SK-N-MC (cell line): ENCODE measurements around the gene SHISA6.
A peak's percentile ranks its signal among the peaks of the same experiment; 100 is the strongest.

Experiments used
- DNase-seq: peaks from one replicate; pipeline ENCODE4 v3.0.0-alpha.2; 2011; ENCODE audit warnings: low read depth, low spot score
- H3K27ac ChIP-seq: fragments of 200-600 bp; sonication (generic); 2 replicates; pipeline ENCODE4 v1.5.1; 2016; ENCODE audit warnings: mixed run types
- H3K36me3 ChIP-seq: fragments of 200-600 bp; sonication (generic); 2 replicates; pipeline ENCODE4 v1.6.1; 2017; ENCODE audit warnings: antibody characterized with exemption, low read length, mixed read lengths; ENCODE audit not compliant: insufficient read depth
- H3K4me3 ChIP-seq: fragments of 200-600 bp; sonication (generic); 2 replicates; pipeline ENCODE4 v1.5.1; 2016
- H3K9ac ChIP-seq: fragments of 200-600 bp; sonication (generic); 2 replicates; pipeline ENCODE4 v1.8.0; 2017; ENCODE audit warnings: mixed run types, mixed read lengths; ENCODE audit not compliant: insufficient read length
- H3K9me3 ChIP-seq: fragments of 200-600 bp; sonication (generic); 2 replicates; pipeline ENCODE4 v1.6.1; 2017; ENCODE audit warnings: low read depth, mild to moderate bottlenecking, antibody characterized with exemption, low read length, moderate library complexity, mixed read lengths
- EZH2 ChIP-seq: fragments of 200-600 bp; sonication (generic); IDR thresholded peaks from one replicate; pipeline ENCODE4 v1.6.1; 2017; ENCODE audit warnings: antibody characterized with exemption
- FOXP2 ChIP-seq: optimal IDR thresholded peaks from 2 replicates; pipeline ENCODE3; 2011; ENCODE audit warnings: mild to moderate bottlenecking, moderate library complexity; ENCODE audit not compliant: insufficient read depth; ENCODE audit errors: extremely low read length, control extremely low read depth
- POLR2AphosphoS5 ChIP-seq: IDR thresholded peaks from 2 replicates; pipeline ENCODE4 v1.6.1; 2012; ENCODE audit warnings: mild to moderate bottlenecking, low read depth, low read length, borderline replicate concordance

The SHISA6 gene

GRCh38 chr17:11319894-11320293 is 78.9 kb downstream of the SHISA6 start:
- DNase-seq = no peak
- Histone ChIP-seq H3K27ac (no peak overlapping the region), H3K9me3 (no peaks in the 10 kb centered on the region), H3K9ac (no peak overlapping the region), H3K4me3 (no peak overlapping the region), H3K36me3 (no peaks in the 10 kb centered on the region)
- no peak for TF ChIP-seq EZH2
- no peak for TF ChIP-seq FOXP2
- TF ChIP-seq POLR2AphosphoS5 = no peak

GRCh38 chr17:11324021-11324420 is 83.0 kb downstream of the SHISA6 start:
- H3K4me3 ChIP-seq = no peak overlapping the region
- no peaks in the 10 kb centered on the region for H3K9me3 ChIP-seq
- TF ChIP-seq EZH2 (no peak), POLR2AphosphoS5 (no peak), FOXP2 (no peak)
- no peak overlapping the region for H3K9ac ChIP-seq
- H3K36me3 ChIP-seq = no peaks in the 10 kb centered on the region
- H3K27ac ChIP-seq = no peak overlapping the region
- DNase-seq = no peak

- TF ChIP-seq FOXP2 (no peak), POLR2AphosphoS5 (no peak), EZH2 (no peak)
- Histone ChIP-seq H3K27ac (no peak overlapping the region), H3K9me3 (no peaks in the 10 kb centered on the region), H3K4me3 (no peak overlapping the region), H3K36me3 (no peaks in the 10 kb centered on the region), H3K9ac (no peak overlapping the region)
- DNase-seq = no peak
These were observed 83.9 kb downstream of the SHISA6 start for GRCh38 chr17:11324846-11325420.

GRCh38 chr17:11326492-11326891 is 85.5 kb downstream of the SHISA6 start:
- Histone ChIP-seq H3K9ac (no peak overlapping the region), H3K36me3 (no peaks in the 10 kb centered on the region), H3K27ac (no peak overlapping the region), H3K4me3 (no peak overlapping the region), H3K9me3 (no peaks in the 10 kb centered on the region)
- DNase-seq = no peak
- TF ChIP-seq FOXP2 (no peak), EZH2 (no peak), POLR2AphosphoS5 (no peak)

GRCh38 chr17:11328770-11329169 is 87.8 kb downstream of the SHISA6 start:
- H3K27ac ChIP-seq = no peak overlapping the region
- H3K4me3 ChIP-seq = no peak overlapping the region
- H3K9me3 ChIP-seq = no peaks in the 10 kb centered on the region
- H3K9ac ChIP-seq = no peak overlapping the region
- TF ChIP-seq EZH2 (no peak), FOXP2 (no peak), POLR2AphosphoS5 (no peak)
- H3K36me3 ChIP-seq = no peaks in the 10 kb centered on the region
- no peak for DNase-seq

- no peaks in the 10 kb centered on the region for H3K9me3 ChIP-seq
- no peak for TF ChIP-seq EZH2
- TF ChIP-seq FOXP2 = no peak
- no peak for TF ChIP-seq POLR2AphosphoS5
- H3K27ac ChIP-seq = no peak overlapping the region
- no peak for DNase-seq
- H3K36me3 ChIP-seq = no peaks in the 10 kb centered on the region
- no peak overlapping the region for H3K9ac ChIP-seq
- H3K4me3 ChIP-seq = no peak overlapping the region
These were observed 89.0 kb downstream of the SHISA6 start for GRCh38 chr17:11330006-11330405.

- H3K9ac ChIP-seq = no peak overlapping the region
- no peak for TF ChIP-seq EZH2
- no peak for TF ChIP-seq FOXP2
- no peak for TF ChIP-seq POLR2AphosphoS5
- H3K27ac ChIP-seq = no peak overlapping the region
- H3K9me3 ChIP-seq = no peaks in the 10 kb centered on the region
- peak overlapping the region; percentile 52 for H3K4me3 ChIP-seq
- H3K36me3 ChIP-seq = no peaks in the 10 kb centered on the region
- DNase-seq = peak; percentile 3
These were observed 89.8 kb downstream of the SHISA6 start for GRCh38 chr17:11330826-11331225.

- Histone ChIP-seq H3K4me3 (peak overlapping the region; percentile 52), H3K9me3 (no peaks in the 10 kb centered on the region), H3K9ac (no peak overlapping the region), H3K36me3 (no peaks in the 10 kb centered on the region), H3K27ac (peak overlapping the region; percentile 51; the same call in 1 of the 2 replicates)
- no peak for DNase-seq
- TF ChIP-seq FOXP2 (no peak), EZH2 (no peak), POLR2AphosphoS5 (no peak)
These were observed 90.8 kb downstream of the SHISA6 start for GRCh38 chr17:11331547-11332513.
